HG03565 (cell line): ENCODE measurements around the gene PPTC7.
"Not testable (repeated sequence)": the region's sequence is repeated elsewhere in the genome, so short reads cannot be mapped to it uniquely, and the experiment has no call there.

Source experiments
- ATAC-seq: cut with Tn5 transposase; IDR thresholded peaks from one replicate; pipeline ENCODE4 v1.9.1; 2021; ENCODE audit warnings: mild to moderate bottlenecking, moderate library complexity; ENCODE audit not compliant: unreplicated experiment

Gene PPTC7

GRCh38 chr12:110583137-110584059, at the start of gene PPTC7:
Gene PPTC7 (minus strand): TSS chr12:110583318. CDS start chr12:110583031, 287 bp downstream.
- peak; percentile 63 for ATAC-seq

DNA sequence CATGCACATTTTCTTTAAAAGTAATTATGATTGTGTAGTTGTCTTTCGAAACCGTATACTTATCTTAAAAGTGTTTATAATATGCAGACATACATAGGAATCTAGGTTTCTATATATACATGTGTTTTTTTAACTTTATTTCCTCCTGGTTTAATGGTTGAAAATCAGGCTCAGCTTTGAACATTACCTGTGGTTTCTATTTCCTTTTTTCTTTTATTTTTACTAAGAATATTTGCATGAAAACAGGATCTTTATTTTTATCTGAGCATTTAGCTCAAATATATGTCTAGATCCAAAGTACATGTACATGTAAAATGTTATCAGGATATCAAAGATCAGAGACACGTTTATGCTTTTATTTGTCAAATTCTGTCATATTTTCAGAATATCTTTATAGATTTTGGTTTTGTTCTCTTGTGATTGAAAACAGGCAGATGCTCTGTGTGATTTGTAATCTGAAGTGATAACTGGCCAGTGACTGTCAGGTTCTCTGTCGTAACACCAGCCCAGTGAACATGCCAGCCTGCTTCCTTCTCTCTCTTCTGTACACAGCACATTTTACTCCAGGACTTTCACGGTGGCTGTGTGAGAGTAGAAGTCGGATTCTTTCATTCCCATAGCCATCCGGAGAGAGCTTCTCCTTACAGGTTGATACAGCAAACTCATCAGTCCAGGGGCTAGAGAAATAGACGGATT, 44.5 kb upstream of the PPTC7 start:
- ATAC-seq = no peak

GRCh38 chr12:110622582-110622981, 39.5 kb upstream of the PPTC7 start:
- ATAC-seq = no peak

GRCh38 chr12:110619534-110619953, 36.4 kb upstream of the PPTC7 start:
- ATAC-seq = no peak

DNA sequence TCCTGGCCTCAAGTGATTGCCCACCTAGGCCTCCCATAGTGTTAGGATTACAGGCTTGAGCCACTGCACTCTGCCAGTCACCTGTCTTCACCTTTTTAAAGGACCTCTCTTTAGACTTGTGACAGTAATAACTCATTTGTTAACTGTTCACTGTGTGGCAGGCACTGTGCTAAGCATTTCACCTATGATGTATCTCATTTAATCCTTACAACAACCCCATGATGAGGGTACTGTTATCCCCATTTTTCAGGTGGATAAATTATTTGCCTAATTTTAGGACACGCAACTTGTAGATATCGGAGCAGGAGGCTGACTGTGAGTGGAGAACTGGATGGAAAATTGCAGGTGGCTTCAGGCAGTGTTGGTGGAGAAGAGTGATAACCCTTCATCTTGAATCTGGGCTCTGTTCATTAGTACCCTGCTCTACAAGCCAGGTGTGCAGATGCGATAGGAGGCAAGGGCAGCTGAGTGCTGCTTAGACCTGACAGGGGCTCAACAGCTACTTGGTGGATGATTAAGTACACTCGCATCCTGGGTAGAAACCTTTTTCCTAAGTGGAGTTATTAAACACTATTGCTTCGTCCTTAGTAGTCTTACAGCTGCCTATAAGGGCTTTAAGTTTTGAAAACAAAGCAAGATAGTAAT, 33.5 kb upstream of the PPTC7 start:
- no peak for ATAC-seq

- no peak for ATAC-seq
Measured at GRCh38 chr12:110615171-110615570, 32.1 kb upstream of the PPTC7 start.

GRCh38 chr12:110613771-110614684, 30.9 kb upstream of the PPTC7 start, which contains the start of gene TCTN1:
Gene TCTN1 (plus strand): TSS chr12:110614129. CDS start chr12:110614183, 54 bp downstream.
- peak; percentile 84 for ATAC-seq

DNA sequence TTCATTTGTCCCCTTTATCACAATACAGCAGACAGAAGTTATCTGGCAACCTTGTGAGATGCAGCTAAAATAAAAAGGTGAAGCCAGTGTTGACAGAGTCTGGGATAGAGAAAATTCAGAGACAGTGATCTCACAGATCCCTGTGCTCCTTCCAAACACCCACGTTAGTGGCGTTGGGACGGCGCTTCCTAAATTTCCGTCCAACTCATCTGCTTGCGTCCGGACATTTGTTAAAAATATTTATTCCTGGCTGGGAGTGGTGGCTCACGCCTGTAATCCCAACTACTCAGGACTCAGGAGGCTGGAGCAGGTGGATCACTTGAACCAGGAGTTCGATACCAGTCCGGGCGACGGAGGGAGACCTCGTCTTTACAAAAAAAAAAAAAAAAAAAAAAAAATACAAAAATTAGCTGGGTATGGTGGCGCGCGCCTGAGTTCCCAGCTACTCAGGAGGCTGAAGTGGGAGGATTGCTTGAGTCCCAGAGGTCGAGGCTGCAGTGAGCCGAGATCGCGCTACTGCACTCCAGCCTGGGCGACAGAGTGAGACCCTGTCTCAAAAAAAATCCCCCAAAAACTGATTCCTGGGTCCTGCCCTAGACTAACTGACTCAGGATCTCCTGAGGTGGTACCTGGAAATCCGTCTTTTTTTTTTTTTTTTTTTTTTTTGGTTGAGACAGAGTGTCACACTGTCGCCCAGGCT, 30.1 kb upstream of the PPTC7 start:
- no peak for ATAC-seq

GRCh38 chr12:110606253-110606611, 23.1 kb upstream of the PPTC7 start:
- ATAC-seq = no peak

DNA sequence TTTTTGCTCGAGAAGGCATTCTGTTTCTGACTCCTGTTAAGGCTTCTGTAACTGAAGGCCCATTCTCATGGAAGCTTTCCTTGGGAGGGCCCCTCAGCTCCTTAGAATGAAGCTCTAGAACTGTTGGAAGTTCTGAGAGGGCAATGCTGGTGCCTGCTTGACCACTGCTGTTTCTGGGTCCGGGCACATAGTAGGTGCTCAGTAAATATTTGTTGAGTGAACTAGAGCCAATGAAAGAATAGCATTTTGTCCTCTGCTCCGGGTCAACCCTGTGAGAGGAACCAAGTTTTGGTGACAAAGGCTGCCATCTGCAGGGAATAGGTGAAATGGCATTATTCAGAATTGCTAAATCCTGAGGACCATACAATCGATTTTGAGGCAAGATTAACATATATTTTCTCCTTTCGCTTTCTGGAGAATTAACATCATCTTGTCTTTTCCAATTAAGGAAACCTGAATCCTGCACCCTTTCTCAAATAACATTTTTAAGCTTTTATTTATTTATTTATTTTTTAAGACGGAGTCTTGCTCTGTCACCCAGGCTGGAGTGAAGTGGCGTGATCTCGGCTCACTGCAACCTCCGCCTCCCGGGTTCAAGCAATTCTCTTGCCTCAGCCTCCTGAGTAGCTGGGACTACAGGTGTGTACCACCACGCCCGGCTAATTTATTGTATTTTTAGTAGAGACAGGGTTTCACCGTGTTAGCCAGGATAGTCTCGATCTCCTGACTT, 19.1 kb upstream of the PPTC7 start:
- not testable (repeated sequence) for ATAC-seq

DNA sequence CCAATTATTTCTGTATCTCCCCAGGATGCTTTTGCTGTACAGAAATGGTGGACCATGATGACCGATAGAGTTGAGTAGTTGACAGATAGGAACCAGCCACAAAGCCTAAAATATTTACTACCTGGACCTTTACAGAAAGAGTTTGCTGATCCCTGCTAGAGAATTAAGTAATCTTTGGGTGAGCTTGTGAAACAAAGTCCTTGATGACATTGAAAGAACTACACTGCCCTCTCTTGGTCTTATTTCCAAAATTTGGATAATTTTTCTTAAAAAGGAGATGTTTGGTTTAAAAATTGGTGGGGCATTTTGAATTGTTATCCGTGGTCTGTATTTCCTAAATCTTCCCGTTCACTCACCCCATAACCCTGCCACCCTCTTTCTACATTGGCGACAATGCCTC, 17.1 kb upstream of the PPTC7 start:
- no peak for ATAC-seq

DNA sequence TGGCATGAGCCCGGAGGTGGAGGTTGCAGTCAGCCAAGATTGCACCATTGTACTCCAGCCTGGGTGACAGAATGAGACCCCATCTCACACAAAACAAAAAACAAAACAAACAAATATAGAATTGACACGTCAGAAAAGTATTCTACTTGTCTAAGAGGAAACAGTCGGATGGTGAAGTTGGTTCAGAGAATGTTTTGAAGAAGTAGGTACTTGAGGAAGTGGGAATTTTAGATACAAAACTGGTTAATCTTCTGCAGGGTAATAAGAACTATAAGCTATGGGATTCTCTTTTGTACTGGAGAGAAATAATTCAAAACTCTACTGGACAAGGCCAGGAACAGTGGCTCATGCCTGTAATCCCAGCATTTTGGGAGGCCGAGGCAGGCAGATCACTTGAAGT, 16.2 kb upstream of the PPTC7 start:
- ATAC-seq = no peak

GRCh38 chr12:110597885-110598284, 14.8 kb upstream of the PPTC7 start:
- no peak for ATAC-seq

DNA sequence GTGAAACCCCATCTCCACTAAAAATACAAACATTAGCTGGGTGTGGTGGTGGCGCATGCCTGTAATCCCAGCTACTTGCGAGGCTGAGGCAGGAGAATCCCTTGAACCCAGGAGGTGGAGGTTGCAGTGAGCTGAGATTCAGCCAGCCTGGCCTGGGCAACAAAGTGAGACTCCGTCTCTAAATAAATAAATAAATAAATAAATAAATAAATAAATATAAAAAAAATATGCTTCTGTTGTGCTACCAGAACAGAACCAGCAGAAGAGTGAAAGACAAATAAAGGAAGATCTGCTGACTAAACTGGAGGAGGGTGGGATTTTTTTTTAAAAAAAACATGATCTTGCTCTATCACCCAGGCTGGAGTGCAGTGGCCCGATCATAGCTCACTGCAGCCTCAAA, 9.8 kb upstream of the PPTC7 start:
- not testable (repeated sequence) for ATAC-seq

- no peak for ATAC-seq
Measured at GRCh38 chr12:110592078-110592477, 9.0 kb upstream of the PPTC7 start.

GRCh38 chr12:110591451-110592051, 8.4 kb upstream of the PPTC7 start:
- no peak for ATAC-seq

DNA sequence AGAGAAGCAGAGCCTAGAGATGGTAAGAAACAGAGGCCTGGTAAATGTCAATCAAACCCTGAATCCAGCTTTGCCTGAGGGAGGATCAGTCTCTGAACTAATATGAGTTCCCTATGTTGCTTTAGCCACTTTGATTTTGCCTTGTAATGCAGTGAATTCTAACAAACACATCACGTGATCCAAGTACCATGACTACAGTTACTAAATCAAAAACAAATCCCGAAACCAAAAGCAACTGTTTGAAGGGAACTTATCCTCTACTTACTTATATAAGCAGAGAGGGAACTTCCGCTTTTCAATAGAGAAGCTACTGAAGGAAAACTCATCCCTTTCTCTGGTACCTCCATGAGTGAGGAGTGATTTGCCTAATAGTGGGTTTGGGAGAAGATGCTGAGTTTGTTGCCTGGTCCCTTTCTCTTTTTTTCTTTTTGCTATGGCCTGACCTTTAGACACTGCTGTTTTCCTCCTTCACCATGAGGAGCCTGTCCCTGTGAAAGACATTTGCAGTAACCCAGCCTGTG, 7.7 kb upstream of the PPTC7 start:
- ATAC-seq = peak; percentile 84

DNA sequence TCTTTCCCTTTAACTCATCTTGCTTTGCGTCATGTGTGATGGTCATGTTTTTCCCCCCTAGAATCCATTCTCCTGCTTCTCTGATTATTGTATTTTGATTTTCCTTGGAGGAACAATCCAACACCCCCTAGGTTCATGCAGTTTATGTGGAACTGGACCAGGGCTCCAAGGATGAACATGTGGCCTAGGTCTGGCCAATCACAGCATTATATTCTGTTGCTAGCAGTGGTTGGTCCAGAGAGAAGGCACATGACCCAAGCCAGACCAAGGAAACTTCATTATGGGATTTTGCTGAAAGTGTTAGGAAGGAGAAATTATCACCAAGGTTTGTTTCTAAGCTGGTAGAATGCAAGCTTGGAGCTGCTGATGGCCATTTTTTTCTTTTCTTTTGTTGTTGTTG, 6.9 kb upstream of the PPTC7 start:
- no peak for ATAC-seq

GRCh38 chr12:110587102-110587501, 4.0 kb upstream of the PPTC7 start:
- not testable (repeated sequence) for ATAC-seq
